ENCODE data around the gene STRN4.
A peak's percentile ranks its signal among the peaks of the same experiment; 100 is the strongest.
"Not testable (repeated sequence)": the region's sequence is repeated elsewhere in the genome, so short reads cannot be mapped to it uniquely, and the experiment has no call there.

Gene STRN4

GRCh38 chr19:46783670-46784069 is 37.4 kb upstream of the STRN4 start:
- peak overlapping the region; percentile 34 for H3K4me3 ChIP-seq (ENCODE audit: low read length)
- H2AFZ ChIP-seq (ENCODE audit: low read depth, low read length), result no peak overlapping the region
- peaks cover 30% of the 10 kb centered on the region for H3K4me1 ChIP-seq (ENCODE audit: insufficient read depth, low read length)
- H3K9me3 ChIP-seq (ENCODE audit: low read length), result no peaks in the 10 kb centered on the region
- no peaks in the 10 kb centered on the region for H3K27me3 ChIP-seq (ENCODE audit: insufficient read depth, low read length)
- peaks cover 23% of the 10 kb centered on the region for H3K36me3 ChIP-seq (ENCODE audit: insufficient read depth, low read length)

GRCh38 chr19:46782355-46783019 is 36.2 kb upstream of the STRN4 start:
- no peak overlapping the region for H2AFZ ChIP-seq (ENCODE audit: low read depth, low read length)
- H3K4me1 ChIP-seq (ENCODE audit: insufficient read depth, low read length), result peaks cover 26% of the 10 kb centered on the region
- no peak overlapping the region for H3K4me3 ChIP-seq (ENCODE audit: low read length)
- H3K27me3 ChIP-seq (ENCODE audit: insufficient read depth, low read length), result no peaks in the 10 kb centered on the region
- peaks cover 31% of the 10 kb centered on the region for H3K36me3 ChIP-seq (ENCODE audit: insufficient read depth, low read length)
- H3K9me3 ChIP-seq (ENCODE audit: low read length), result no peaks in the 10 kb centered on the region

- not testable (repeated sequence) for H3K4me1 ChIP-seq (ENCODE audit: insufficient read depth, low read length); H3K27me3 ChIP-seq (ENCODE audit: insufficient read depth, low read length); H3K4me3 ChIP-seq (ENCODE audit: low read length); H2AFZ ChIP-seq (ENCODE audit: low read depth, low read length); H3K9me3 ChIP-seq (ENCODE audit: low read length)
- peaks cover 54% of the 10 kb centered on the region for H3K36me3 ChIP-seq (ENCODE audit: insufficient read depth, low read length)
Observed at GRCh38 chr19:46777956-46778645, 31.9 kb upstream of the STRN4 start.

GRCh38 chr19:46776927-46777911 is 31.0 kb upstream of the STRN4 start:
- no peaks in the 10 kb centered on the region for H3K9me3 ChIP-seq (ENCODE audit: low read length)
- H3K4me3 ChIP-seq (ENCODE audit: low read length), result no peak overlapping the region
- H3K4me1 ChIP-seq (ENCODE audit: insufficient read depth, low read length), result no peaks in the 10 kb centered on the region
- peaks cover 48% of the 10 kb centered on the region for H3K36me3 ChIP-seq (ENCODE audit: insufficient read depth, low read length)
- no peak overlapping the region for H2AFZ ChIP-seq (ENCODE audit: low read depth, low read length)
- no peaks in the 10 kb centered on the region for H3K27me3 ChIP-seq (ENCODE audit: insufficient read depth, low read length)

DNA sequence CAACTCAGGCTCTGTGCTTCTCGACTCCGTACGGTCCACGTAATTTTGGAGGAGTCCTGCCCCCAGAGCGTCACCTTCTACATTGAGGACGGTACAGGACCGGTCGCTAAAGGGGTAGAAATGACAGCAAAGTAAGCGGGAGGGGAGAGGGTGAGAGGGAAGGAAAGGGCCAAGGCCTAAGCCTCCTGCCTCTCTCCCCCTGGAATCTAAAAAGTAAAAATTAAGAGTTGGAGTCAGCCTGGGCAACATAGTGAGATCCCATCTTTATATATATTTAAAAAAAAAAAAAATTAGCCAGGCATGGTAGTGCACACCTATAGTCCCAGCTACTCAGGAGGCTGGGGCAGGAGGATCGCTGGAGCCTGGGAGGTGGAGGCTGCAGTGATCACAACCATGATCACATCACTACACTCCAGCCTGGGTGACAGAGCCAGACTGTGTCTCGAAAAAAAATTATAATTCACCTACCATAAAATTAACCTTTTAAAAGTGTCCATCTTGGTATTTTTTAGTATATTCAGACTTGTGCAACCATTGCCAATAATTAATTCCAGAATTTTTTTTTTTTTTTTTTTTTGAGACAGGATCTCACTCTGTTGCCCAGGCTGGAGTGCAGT is 29.5 kb upstream of the STRN4 start:
- Histone ChIP-seq H3K4me1 (ENCODE audit: insufficient read depth, low read length) (no peaks in the 10 kb centered on the region), H3K27me3 (ENCODE audit: insufficient read depth, low read length) (no peaks in the 10 kb centered on the region), H3K4me3 (ENCODE audit: low read length) (no peak overlapping the region), H3K36me3 (ENCODE audit: insufficient read depth, low read length) (peaks cover 44% of the 10 kb centered on the region), H3K9me3 (ENCODE audit: low read length) (no peaks in the 10 kb centered on the region), H2AFZ (ENCODE audit: low read depth, low read length) (no peak overlapping the region)

- H3K9me3 ChIP-seq (ENCODE audit: low read length), result no peaks in the 10 kb centered on the region
- peaks cover 8% of the 10 kb centered on the region for H3K4me1 ChIP-seq (ENCODE audit: insufficient read depth, low read length)
- H3K27me3 ChIP-seq (ENCODE audit: insufficient read depth, low read length), result no peaks in the 10 kb centered on the region
- H3K36me3 ChIP-seq (ENCODE audit: insufficient read depth, low read length), result peaks cover 30% of the 10 kb centered on the region
- no peak overlapping the region for H3K4me3 ChIP-seq (ENCODE audit: low read length)
- no peak overlapping the region for H2AFZ ChIP-seq (ENCODE audit: low read depth, low read length)
Observed at GRCh38 chr19:46773018-46773399, 26.8 kb upstream of the STRN4 start.

DNA sequence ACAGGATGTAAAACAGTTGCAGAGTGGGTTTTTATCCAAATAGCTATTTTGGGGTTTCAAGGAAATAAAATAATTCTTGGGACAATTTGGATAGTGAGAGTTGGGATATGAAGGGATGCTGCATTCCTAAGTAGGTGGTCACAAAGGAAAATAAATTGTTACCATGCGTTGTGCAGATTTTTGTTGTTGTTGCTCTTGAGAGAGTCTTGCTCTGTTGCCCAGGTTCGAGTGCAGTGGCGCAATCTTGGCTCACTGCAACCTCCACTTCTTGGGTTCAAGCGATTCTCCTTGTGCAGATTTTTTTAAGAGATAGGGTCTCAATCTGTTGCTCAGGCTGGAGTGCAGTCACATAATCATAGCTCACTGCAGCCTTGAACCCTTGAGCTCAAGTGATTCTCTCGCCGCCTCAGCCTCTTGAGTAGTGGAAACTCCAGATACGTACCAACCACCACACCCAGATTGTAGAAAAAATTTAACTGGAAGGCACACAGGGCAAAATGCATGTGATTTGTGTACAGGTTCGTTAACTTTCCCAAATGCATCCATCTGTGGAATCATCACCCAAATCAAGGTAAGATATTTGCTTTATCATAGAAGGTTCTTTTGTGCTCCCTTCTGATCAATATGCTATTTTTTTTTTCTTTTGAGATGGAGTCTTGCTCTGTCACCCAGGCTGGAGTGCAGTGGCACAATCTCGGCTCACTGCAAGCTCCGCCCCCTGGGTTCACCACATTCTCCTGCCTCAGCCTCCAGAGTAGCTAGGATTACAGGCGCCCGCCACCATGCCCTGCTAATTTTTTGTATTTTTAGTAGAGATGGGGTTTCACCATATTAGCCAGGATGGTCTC is 26.1 kb upstream of the STRN4 start:
- no peak overlapping the region for H2AFZ ChIP-seq (ENCODE audit: low read depth, low read length)
- H3K9me3 ChIP-seq (ENCODE audit: low read length), result no peaks in the 10 kb centered on the region
- peaks cover 25% of the 10 kb centered on the region for H3K36me3 ChIP-seq (ENCODE audit: insufficient read depth, low read length)
- H3K27me3 ChIP-seq (ENCODE audit: insufficient read depth, low read length), result no peaks in the 10 kb centered on the region
- no peak overlapping the region for H3K4me3 ChIP-seq (ENCODE audit: low read length)
- H3K4me1 ChIP-seq (ENCODE audit: insufficient read depth, low read length), result peaks cover 8% of the 10 kb centered on the region

- not testable (repeated sequence) for H2AFZ ChIP-seq (ENCODE audit: low read depth, low read length); H3K4me1 ChIP-seq (ENCODE audit: insufficient read depth, low read length); H3K27me3 ChIP-seq (ENCODE audit: insufficient read depth, low read length)
Observed at GRCh38 chr19:46768746-46769145, 22.5 kb upstream of the STRN4 start.

GRCh38 chr19:46766569-46767317 is 20.5 kb upstream of the STRN4 start:
- Histone ChIP-seq H2AFZ (ENCODE audit: low read depth, low read length) (no peak overlapping the region), H3K9me3 (ENCODE audit: low read length) (no peaks in the 10 kb centered on the region), H3K36me3 (ENCODE audit: insufficient read depth, low read length) (no peaks in the 10 kb centered on the region), H3K27me3 (ENCODE audit: insufficient read depth, low read length) (no peaks in the 10 kb centered on the region), H3K4me3 (ENCODE audit: low read length) (no peak overlapping the region), H3K4me1 (ENCODE audit: insufficient read depth, low read length) (peaks cover 8% of the 10 kb centered on the region)

More at GRCh38 chr19:46768746-46769145, 22.5 kb upstream of the STRN4 start:
- not testable (repeated sequence) for H3K9me3 ChIP-seq (ENCODE audit: low read length); H3K4me3 ChIP-seq (ENCODE audit: low read length); H3K36me3 ChIP-seq (ENCODE audit: insufficient read depth, low read length)

DNA sequence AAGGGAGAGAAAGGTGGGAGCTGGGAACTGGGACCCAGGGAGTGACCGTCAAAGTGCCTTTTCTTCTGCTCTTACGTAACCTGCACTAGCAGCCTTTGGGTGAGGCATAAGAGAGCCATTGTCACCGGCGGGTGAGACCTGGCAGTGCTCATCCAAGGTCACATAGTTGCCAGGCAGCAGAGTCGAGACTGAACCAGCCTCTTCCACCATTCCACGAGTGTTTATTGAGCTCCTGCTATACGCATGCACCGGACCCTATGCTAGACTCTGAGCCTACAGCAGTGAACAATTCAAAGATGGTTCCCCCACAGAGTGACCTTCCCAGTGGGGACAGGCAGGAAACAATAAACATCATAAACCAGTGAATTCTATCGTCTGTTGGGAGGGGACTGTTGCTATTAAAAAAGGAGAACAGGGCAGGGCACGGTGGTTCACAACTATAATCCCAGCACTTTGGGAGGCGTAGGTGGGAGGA is 18.6 kb upstream of the STRN4 start:
- Histone ChIP-seq H3K9me3 (ENCODE audit: low read length) (no peaks in the 10 kb centered on the region), H3K4me1 (ENCODE audit: insufficient read depth, low read length) (peaks cover 8% of the 10 kb centered on the region)

GRCh38 chr19:46762245-46762890 is 16.1 kb upstream of the STRN4 start:
- H2AFZ ChIP-seq (ENCODE audit: low read depth, low read length), result no peak overlapping the region
- peaks cover 4% of the 10 kb centered on the region for H3K36me3 ChIP-seq (ENCODE audit: insufficient read depth, low read length)
- no peaks in the 10 kb centered on the region for H3K4me1 ChIP-seq (ENCODE audit: insufficient read depth, low read length)
- H3K9me3 ChIP-seq (ENCODE audit: low read length), result no peaks in the 10 kb centered on the region
- no peak overlapping the region for H3K4me3 ChIP-seq (ENCODE audit: low read length)
- no peaks in the 10 kb centered on the region for H3K27me3 ChIP-seq (ENCODE audit: insufficient read depth, low read length)

More for the DNA sequence above, 18.6 kb upstream of the STRN4 start:
- H3K36me3 ChIP-seq (ENCODE audit: insufficient read depth, low read length), result no peaks in the 10 kb centered on the region
- H2AFZ ChIP-seq (ENCODE audit: low read depth, low read length), result no peak overlapping the region
- no peak overlapping the region for H3K4me3 ChIP-seq (ENCODE audit: low read length)
- H3K27me3 ChIP-seq (ENCODE audit: insufficient read depth, low read length), result no peaks in the 10 kb centered on the region

All from neuron (in vitro differentiated cells).